K562 (cell line): ENCODE data around the gene TKTL1. TPM values are rescaled to one million over a fixed set of nuclear protein-coding genes. Genes with fewer than 3 reads are reported as not detected.

Experiments used
- BHLHE40 ChIP-seq: IDR thresholded peaks from 2 replicates; pipeline ENCODE4 v1.6.1; 2011; ENCODE audit warnings: low read length, improper control_type of control experiment
- E2F6 ChIP-seq, 2 experiments: IDR thresholded peaks; 2 replicates each; pipeline ENCODE4 v1.6.1; 2011; ENCODE audit warnings: borderline replicate concordance in 1 of 2, control low read depth in 1 of 2, low read depth in 1 of 2, low read length in 1 of 2, mild to moderate bottlenecking in 1 of 2, mixed read lengths in 1 of 2, moderate library complexity in 1 of 2; ENCODE audit not compliant: insufficient read depth in 1 of 2, insufficient read length in 1 of 2, poor library complexity in 1 of 2, severe bottlenecking in 1 of 2; ENCODE audit errors: extremely low read depth in 1 of 2
- MTA2 ChIP-seq: fragments of 450-650 bp; IDR thresholded peaks from 2 replicates; pipeline ENCODE4 v1.6.1; 2016; ENCODE audit warnings: low read depth
- REST ChIP-seq, 2 experiments: fragments of 450-650 bp; formaldehyde crosslinking in 1 of 2; IDR thresholded peaks; 2 replicates each; pipeline versions ENCODE4 v1.4.0 to v1.6.1; 2014 to 2020; ENCODE audit warnings: mild to moderate bottlenecking in 2 of 2, borderline replicate concordance in 1 of 2, low read depth in 1 of 2
- SNAPC5 ChIP-seq: fragments of 250-450 bp; sonication (Bioruptor Pico); IDR thresholded peaks from 2 replicates; pipeline ENCODE4 v1.8.0; 2021; ENCODE audit warnings: moderate library complexity, mild to moderate bottlenecking, inconsistent platforms
- USF1 ChIP-seq: sonication (generic); formaldehyde crosslinking; IDR thresholded peaks from 2 replicates; pipeline ENCODE4 v1.9.0; 2022; ENCODE audit warnings: mild to moderate bottlenecking, missing genetic modification reagents
- polyA plus RNA-seq, 8 experiments: library from polyadenylated mRNA; depleted of rRNA in 4 of 8; stranded (reverse) in 5 of 8; unstranded in 3 of 8; fragments of >200 nt; fragmentation: Nextera tagmentation in 2 of 8; fragmentation: Illumina TruSeq in 1 of 8; extraction: Ambion mirVana in 2 of 8; extraction: Trizol in 1 of 8; gene quantifications; 2 replicates each; pipeline versions ENCODE4 v1.2.1 to v1.2.3, GENCODE V29; 2011 to 2014; ENCODE audit warnings: inconsistent platforms in 1 of 8, missing spikeins in 1 of 8
- total RNA-seq, 7 experiments: library from RNA; depleted of rRNA in 6 of 7; stranded (reverse); fragments of >200 nt in 6 of 7; fragmentation: Illumina TruSeq in 2 of 7; extraction: Trizol in 2 of 7; gene quantifications; 2 replicates each; pipeline versions ENCODE4 v1.2.1 to v1.2.3, GENCODE V29; 2011 to 2021; ENCODE audit warnings: low replicate concordance in 1 of 7

TKTL1 gene
- total and polyA plus RNA-seq, 9 of the 15 experiments (the other 6 are each of a cell fraction or from before 2014, with no cell fraction given): 0.18 to 0.71 (median 0.38) TPM

- no peak for TF ChIP-seq REST (IDR thresholded peaks at IDR 0.05; ENCODE audit: borderline replicate concordance)
- no peak for TF ChIP-seq REST (CRISPR knock-in tag; IDR thresholded peaks at IDR 0.05; ENCODE audit: low read depth)
- TF ChIP-seq E2F6 (IDR thresholded peaks at IDR 0.05; ENCODE audit: borderline replicate concordance in 1 of 2, extremely low read depth in 1 of 2, insufficient read depth in 1 of 2, insufficient read length in 1 of 2, low read depth in 1 of 2, low read length in 1 of 2, poor library complexity in 1 of 2, severe bottlenecking in 1 of 2): peak in 1 of 2 experiments; percentile 50
- no peak for TF ChIP-seq MTA2
- TF ChIP-seq SNAPC5 (CRISPR knock-in tag): no peak
- peak; percentile 56 for TF ChIP-seq USF1 (CRISPR knock-in tag)
- peak; percentile 36; the same call in 1 of the 2 replicates for TF ChIP-seq BHLHE40
Measured at GRCh38 chrX:154294791-154295574, 612 bp upstream of the TKTL1 start, which contains the start of gene TEX28 (continued).
